Measurements from ENCODE around the gene RCAN2.

DNA sequence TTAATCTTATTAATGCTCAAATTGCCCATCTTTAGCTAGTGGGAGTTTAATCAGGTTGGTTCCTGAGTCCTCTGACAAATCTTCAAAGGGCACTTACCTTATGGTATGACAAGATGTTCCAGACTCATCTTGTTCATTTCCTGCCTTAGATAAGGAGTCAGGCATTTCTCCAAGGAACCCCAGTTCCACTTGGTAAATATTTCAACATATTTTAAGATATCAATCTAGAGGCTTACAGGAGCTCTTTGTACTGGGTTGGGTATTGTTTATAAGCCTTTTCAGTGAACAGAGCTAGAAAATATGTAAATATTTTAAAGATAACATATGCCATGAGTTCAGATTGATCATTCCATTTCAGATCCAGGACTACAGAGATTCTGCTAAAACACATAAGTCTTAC lies 159.8 kb downstream of the RCAN2 start:
- TF ChIP-seq POLR2AphosphoS5 (IDR thresholded peaks at IDR 0.05; ENCODE audit: low read depth, low read length), result no peak
- TF ChIP-seq, protein P1, sequence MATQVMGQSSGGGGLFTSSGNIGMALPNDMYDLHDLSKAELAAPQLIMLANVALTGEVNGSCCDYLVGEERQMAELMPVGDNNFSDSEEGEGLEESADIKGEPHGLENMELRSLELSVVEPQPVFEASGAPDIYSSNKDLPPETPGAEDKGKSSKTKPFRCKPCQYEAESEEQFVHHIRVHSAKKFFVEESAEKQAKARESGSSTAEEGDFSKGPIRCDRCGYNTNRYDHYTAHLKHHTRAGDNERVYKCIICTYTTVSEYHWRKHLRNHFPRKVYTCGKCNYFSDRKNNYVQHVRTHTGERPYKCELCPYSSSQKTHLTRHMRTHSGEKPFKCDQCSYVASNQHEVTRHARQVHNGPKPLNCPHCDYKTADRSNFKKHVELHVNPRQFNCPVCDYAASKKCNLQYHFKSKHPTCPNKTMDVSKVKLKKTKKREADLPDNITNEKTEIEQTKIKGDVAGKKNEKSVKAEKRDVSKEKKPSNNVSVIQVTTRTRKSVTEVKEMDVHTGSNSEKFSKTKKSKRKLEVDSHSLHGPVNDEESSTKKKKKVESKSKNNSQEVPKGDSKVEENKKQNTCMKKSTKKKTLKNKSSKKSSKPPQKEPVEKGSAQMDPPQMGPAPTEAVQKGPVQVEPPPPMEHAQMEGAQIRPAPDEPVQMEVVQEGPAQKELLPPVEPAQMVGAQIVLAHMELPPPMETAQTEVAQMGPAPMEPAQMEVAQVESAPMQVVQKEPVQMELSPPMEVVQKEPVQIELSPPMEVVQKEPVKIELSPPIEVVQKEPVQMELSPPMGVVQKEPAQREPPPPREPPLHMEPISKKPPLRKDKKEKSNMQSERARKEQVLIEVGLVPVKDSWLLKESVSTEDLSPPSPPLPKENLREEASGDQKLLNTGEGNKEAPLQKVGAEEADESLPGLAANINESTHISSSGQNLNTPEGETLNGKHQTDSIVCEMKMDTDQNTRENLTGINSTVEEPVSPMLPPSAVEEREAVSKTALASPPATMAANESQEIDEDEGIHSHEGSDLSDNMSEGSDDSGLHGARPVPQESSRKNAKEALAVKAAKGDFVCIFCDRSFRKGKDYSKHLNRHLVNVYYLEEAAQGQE (IDR thresholded peaks at IDR 0.05; ENCODE audit: insufficient read depth in 1 of 2, low read depth in 2 of 2, low read length in 2 of 2), result no peak

All from PFSK-1 (cell line).